OCI-LY7 (cell line): ENCODE results near the gene RLN3.

Source experiments
- EZH2phosphoT487 ChIP-seq: fragments of 200-600 bp; sonication (generic); IDR thresholded peaks from 2 replicates; pipeline ENCODE4 v1.6.1; 2018; ENCODE audit warnings: low read depth, borderline replicate concordance, mild to moderate bottlenecking, mixed run types, antibody characterized with exemption, low read length, moderate library complexity, mixed read lengths
- TF ChIP-seq, protein P1 (sequence below): fragments of 200-600 bp; sonication (generic); conservative IDR thresholded peaks from 2 replicates; pipeline ENCODE4 v1.5.1; 2014; ENCODE audit warnings: mild to moderate bottlenecking, antibody characterized with exemption, low read length, moderate library complexity, mixed read lengths

DNA sequence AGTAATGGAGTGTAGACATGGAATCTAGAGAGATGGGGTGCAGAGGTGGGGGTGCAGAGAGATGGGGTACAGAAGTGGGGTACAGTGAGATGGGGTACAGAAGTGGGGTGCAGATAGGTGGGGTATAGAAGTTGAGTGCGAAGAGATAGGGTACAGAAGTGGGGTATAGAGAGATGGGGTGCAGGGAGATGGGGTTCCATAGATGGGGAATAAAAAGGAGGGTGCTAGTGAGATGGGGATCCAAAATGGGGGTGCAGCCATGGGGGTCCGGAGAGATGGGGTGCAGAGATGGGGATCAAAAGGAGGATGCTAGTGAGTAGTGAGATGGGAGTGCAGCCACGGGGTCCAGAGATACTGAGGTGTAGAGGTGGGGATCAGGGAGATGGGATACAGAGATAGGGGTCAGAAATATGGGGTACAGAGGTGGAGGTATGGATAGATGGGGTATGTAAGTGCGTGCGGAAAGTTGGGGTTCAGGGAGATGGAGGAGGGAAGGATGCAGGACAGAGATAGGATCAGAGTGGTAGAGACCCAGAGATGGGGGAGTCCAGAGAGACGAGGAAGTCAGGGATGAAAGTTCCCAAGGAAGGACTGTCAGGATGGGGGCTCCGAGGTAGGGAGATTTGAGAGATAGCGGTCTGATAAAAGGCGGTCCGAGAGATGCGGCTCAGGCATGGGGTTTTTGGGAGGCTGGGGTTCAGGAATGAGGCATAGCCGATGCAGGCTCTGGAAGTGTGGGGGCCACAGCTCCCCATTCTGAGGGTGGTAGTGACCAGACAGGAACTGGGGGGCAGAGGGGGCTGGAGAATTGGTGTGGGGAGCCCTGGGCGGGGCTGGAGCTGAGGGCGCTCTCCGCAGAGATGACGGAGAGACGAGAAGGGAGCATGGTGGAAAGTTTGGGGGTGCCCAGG, 30.5 kb downstream of the RLN3 start:
- TF ChIP-seq, protein P1, sequence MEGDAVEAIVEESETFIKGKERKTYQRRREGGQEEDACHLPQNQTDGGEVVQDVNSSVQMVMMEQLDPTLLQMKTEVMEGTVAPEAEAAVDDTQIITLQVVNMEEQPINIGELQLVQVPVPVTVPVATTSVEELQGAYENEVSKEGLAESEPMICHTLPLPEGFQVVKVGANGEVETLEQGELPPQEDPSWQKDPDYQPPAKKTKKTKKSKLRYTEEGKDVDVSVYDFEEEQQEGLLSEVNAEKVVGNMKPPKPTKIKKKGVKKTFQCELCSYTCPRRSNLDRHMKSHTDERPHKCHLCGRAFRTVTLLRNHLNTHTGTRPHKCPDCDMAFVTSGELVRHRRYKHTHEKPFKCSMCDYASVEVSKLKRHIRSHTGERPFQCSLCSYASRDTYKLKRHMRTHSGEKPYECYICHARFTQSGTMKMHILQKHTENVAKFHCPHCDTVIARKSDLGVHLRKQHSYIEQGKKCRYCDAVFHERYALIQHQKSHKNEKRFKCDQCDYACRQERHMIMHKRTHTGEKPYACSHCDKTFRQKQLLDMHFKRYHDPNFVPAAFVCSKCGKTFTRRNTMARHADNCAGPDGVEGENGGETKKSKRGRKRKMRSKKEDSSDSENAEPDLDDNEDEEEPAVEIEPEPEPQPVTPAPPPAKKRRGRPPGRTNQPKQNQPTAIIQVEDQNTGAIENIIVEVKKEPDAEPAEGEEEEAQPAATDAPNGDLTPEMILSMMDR = no peak
- no peak for TF ChIP-seq EZH2phosphoT487
